HG03280 (cell line): ENCODE results near the gene LRRC3.

Source experiments
- ATAC-seq: cut with Tn5 transposase; IDR thresholded peaks from one replicate; pipeline ENCODE4 v1.9.1; 2021; ENCODE audit warnings: mild to moderate bottlenecking, moderate library complexity; ENCODE audit not compliant: unreplicated experiment

LRRC3 gene

DNA sequence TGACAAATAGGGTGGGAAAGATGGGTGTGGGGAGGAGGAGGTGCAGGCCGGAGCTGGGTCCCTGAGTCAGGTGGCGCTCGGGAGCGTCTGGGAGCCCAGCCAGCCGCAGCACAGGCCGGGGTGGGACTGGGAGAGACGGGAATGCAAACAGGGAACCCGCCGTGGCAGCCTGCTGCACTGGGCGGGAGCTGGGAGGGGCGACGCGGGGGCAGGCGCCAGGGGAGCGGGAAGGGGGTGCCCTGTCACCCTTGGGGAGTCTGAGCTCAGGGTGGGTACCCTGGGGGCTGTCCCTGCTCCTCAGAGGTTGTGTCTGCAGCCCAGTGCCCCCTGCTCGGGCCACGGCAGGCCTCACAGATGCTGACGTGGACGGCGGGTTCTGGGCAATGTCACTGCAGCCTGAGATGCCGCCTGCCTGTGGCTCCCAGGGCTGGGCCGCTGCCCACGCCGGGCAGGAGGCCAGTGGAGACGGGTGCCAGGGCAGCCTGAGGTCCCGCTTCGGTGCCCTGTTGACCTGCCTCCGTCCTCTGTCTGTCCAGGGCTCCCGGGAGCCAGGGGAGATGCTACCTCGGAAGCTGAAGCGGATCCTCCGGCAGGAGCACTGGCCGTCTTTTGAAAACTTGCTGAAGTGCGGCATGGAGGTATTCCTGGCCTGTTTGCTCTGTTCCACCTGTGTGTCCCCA is 16.6 kb upstream of the LRRC3 start:
- ATAC-seq, result no peak

DNA sequence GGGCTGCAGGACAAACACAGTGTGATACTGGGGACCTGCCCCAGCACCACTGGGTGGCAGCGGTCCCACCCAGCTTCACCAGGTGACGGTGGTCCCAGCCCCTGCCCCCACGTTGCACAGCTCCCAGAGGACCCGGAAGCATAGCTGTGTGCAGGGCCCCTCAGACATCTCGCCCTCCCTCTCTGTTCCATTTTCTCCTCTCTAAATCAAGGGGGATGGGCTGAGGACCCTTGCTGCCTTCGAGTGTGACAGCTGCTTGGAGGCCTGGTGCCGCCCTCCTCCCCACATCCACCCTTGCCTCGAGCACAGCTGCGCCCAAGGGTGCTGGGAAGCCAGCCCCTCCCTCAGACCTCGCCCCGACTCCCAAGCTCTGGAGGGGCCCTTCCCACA is 16.1 kb upstream of the LRRC3 start:
- no peak for ATAC-seq

DNA sequence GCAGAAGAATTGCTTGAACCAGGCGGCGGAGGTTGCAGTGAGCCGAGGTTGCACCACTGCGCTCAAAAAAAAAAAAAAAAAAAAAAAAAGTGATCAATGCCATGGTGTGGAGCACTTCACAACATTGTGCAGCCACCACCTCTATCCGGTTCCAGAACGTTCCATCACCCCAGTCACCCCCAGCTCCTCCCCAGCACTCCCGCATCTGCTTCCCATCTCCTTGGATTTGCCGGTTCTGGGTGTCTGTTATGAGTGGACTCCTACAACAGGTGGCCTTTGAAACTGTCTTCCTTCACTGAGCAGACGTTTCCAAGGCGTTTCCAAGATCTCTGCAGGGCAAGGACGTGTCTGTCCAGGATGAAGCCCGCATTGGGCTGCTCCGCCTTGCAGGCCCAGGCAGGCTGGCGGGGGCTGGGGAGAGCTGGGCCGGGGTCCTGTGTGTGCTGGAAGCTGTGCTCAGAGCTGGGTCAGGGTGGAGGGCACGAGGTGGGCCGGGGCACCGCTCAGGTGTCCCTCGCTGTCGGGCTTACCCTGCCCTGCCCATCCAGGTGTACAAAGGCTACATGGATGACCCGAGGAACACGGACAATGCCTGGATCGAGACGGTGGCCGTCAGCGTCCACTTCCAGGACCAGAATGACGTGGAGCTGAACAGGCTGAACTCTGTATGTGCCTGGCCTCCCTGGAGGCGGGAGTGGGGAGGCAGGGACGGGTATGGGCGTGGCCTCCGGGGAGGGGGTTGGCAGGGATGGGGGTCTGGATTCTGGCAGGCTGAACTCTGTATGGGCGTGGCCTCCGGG is 14.9 kb upstream of the LRRC3 start:
- ATAC-seq, result no peak

DNA sequence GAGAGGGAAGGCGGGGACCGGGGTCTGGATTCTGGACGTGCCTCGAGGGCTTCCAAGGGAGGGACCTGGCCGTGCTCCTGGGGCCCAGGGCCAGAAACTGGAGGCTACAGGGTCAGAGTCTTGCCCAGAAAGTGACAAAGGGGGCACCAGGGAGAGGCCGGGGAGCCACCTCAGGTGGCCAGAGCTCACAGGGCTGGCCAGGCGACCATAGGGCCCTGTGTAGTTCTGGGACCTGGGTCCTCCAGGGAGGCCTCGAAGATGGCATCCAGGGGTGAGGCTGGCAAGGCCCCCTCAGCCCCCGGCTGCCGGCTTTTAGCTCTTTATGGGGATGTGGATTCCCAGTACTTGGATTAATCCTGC is 14.3 kb upstream of the LRRC3 start:
- ATAC-seq, result no peak

DNA sequence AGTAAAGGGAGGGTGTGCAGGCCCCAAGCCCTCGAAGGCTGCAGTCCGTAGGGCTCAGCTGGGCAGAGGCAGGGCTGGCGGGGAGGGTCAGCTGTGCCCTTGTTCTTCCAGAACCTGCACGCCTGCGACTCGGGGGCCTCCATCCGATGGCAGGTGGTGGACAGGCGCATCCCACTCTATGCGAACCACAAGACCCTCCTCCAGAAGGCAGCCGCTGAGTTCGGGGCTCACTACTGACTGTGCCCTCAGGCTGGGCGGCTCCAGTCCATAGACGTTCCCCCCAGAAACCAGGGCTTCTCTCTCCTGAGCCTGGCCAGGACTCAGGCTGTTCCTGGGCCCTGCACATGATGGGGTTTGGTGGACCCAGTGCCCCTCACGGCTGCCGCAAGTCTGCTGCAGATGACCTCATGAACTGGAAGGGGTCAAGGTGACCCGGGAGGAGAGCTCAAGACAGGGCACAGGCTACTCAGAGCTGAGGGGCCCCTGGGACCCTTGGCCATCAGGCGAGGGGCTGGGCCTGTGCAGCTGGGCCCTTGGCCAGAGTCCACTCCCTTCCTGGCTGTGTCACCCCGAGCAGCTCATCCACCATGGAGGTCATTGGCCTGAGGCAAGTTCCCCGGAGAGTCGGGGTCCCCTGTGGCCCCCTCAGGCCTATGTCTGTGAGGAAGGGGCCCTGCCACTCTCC is 13.6 kb upstream of the LRRC3 start:
- ATAC-seq, result no peak

DNA sequence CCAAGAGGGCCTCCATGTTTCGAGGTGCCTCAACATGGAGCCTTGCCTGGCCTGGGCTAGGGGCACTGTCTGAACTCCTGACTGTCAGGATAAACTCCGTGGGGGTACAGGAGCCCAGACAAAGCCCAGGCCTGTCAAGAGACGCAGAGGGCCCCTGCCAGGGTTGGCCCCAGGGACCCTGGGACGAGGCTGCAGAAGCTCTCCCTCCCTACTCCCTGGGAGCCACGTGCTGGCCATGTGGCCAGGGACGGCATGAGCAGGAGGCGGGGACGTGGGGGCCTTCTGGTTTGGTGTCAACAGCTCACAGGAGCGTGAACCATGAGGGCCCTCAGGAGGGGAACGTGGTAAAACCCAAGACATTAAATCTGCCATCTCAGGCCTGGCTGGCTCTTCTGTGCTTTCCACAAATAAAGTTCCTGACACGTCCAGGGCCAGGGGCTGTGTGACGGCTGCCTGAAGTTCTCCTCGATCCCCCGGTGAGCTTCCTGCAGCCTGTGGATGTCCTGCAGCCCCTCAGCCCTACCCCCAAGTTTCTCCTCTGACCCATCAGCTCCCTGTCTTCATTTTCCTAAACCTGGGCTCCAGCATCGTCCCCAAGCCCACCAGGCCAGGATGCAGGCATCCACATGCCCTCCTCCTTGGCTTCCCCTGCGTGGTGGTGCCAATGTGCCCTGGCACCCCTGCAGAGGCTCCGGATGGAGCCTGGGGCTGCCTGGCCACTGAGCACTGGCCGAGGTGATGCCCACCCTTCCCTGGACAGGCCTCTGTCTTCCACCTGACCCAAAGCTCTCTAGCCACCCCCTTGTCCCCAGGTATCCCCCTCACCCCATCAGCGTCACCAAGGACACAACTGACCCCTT is 12.8 kb upstream of the LRRC3 start:
- no peak for ATAC-seq

DNA sequence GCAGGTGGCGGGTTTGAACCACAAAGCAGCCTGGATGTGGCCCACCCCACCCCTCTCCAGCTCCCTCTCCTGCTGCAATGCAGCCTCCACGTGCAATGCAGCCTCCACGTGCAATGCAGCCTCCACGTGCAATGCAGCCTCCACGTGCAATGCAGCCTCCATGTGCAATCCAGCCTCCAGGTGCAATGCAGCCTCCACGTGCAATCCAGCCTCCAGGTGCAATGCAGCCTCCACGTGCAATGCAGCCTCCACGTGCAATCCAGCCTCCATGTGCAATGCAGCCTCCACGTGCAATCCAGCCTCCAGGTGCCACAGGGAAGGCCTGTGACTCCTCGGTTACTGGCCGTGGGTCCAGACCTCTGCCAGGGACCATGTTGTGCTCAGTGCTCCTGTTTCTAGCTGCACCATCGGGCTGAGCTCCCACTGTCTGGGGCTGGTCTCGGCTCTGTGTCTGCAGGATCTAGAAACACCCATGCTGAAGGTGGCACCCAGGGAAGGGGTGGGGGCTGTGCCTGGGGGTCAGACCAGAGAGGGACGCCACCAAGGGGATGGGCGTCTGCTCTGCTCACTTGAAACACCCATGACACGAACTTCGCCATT is 11.9 kb upstream of the LRRC3 start:
- no peak for ATAC-seq

DNA sequence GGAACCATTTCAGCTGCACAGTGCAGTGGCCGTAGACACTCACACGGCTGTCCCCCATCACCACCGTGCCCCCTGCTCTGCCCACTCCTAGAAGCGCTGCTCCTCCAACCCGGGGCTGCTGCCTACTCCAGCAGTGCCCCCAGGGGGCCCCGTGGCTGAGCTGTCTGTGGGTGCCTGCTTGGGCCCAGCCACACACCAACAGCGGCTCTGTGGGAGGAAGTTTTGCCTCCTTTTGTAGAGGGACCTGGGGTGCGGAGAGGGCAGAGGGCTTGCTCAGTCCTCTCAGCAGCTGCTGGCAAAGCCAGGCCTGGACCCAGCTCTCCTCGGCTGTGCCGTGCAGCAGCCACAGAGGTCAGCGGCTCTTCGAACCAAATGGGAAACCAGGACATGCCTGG is 11.4 kb upstream of the LRRC3 start:
- no peak for ATAC-seq

DNA sequence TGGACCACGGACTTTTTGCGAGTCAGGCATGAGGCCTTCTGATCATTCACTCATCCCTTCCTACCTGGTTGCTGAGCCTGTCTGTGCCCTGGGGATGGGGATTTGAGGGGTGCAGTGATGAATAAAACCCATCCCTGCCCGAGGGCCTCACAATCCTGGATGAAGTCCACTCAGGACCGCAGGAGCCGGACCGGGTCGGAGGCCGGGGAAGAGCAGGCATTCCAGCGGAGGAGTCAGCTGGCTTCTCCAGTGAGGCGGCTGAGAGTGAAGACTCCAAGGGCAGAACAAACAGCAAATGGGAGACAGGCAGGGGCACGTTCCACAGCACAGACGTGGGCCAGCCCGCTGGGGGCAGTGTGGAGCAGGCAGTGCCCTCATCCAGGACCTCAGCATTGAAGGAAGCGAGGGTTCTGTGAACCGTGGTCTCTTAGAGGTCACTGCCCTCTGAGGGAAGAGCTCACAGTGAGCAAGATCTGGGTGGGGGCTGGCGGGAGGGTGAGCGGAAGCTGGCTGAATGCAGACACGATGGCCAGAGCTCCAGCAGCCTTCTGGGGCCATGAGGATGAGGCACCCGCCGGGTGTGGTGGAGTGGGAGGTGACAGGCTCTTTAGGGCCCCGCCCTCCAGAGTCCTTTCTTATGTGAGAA is 10.9 kb upstream of the LRRC3 start:
- ATAC-seq, result no peak

DNA sequence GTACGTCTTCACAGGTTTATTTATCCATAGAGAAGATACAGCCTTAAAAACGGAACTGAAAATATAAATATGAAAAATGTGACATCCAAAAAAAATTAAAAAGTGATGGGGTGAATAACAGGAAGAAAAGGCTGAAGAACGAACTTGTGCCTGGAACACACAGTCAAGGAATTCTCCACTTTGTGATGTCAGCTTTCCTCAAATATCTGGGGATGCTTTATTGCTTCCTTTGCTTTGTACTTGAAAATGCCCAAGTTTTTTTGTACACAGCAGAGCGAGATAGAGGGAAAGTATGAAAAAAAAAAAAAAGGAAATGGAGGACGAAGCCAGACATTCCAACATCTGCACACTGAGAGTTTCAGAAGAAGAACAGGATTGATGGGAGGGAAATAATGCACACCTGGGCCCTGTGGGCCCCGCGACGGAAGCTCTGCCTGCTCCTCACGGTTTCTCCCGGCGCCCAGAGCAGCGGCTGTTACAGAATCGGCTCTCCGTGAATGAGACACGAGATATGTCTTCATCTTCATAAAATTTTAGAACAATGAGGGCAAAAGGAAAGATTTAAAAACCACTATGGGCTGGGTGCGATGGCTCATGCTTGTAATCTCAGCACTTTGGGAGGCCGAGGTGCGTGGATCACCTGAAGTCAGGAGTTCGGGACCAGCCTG is 10.0 kb upstream of the LRRC3 start:
- ATAC-seq, result no peak

DNA sequence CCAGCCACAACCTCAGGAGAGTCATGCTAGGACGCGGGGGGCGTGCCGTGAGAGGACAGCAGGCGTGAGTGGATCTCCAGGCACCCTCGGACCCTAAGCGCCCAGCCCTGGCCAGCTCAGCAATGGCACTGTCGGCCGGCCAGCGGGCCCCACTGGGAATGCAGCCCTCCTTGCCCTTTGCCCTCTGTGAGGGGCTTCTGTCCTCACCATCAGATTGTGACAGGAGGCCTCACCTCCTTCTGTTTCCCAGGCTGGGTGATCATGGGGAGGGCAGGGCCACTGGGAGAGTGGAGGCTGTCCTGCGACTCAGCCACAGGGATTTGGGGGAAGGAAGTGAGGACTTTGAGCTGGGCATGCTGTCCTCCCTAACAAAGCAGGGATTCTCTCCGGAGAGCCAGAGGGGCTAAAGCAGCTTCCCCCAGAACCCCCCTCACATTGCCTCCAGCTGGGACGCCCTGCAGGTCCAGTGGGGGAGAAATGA is 6.6 kb upstream of the LRRC3 start:
- ATAC-seq, result no peak

DNA sequence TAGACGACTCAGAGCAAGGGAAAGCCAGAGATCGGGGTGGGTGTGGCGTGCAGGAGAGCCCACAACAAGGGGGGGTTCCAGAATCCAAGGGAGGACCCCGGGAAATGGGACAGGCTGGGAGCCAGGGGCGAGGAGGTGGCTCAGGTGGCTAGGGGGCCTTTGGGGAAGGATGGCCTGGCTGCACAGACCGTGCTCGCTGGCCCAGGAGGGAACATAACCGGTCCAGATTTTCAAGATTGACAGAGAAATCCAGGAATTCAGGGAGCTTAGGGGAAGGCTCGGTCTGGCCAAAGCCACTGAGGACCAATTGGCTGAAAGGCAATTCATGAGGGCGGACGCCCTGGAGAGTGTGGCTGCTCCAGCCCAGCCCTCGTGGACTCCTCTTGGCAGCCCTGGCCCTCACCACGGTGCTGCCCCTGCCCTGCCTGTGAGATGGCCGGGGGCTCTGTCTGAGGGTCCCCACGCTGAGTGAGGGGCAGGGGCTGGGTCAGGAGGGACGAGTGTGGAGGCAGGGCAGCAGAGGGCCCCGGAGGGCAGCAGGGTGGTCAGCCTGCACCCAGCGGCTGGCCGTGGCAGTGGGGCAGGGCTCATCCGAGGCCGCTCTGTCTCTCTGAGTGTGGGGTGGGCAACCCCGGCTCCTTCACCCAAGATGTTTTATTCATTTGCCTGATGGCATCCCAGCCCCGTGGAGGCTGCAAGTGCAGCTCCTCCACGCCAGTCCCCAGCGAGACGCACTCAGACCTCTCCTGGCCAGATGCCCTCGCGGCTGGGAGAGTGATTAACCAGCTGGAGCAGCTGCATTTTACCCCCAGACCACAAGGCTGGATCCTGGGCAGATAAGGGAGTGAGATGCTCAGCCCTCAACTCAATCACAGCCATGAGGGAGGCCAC is 5.6 kb upstream of the LRRC3 start:
- ATAC-seq, result no peak

DNA sequence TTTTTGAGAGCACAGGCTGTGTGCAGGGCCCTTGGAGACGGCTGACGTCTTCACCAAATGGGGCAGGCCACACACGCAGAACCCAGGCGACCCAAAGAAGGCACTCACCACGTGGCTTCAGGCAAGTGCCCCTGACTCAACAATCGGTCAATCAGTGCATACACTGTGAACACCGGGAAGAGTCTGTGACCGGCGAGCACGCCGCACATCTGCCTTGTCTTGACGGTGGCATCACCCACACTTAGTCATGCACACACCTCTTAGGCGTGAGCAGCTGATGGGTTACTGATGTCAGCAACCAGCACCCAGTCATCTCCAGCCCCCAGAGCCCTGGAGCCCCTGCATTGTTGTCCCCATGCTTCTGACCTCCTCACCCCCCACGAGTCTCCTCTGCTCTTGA is 4.9 kb upstream of the LRRC3 start:
- ATAC-seq, result no peak

DNA sequence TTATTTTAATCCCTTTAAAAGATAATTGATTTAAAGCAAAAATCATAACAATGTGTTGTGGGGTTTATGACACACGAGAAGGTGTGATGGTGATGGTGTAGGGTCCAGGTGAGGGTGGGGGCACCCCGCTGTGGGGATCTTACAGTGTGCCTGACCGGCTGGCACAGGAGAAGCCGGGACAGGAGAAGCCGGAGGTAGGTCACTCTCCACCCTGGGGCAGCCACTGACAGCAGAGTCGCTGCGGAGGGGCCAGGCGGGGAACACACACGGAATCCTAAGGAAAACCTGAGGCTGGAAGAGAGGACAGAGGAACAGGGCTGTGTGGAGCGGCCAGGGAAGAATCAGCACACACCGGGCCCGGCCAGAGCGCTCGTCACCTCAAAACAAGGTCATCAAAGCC is 4.3 kb upstream of the LRRC3 start:
- ATAC-seq, result no peak

DNA sequence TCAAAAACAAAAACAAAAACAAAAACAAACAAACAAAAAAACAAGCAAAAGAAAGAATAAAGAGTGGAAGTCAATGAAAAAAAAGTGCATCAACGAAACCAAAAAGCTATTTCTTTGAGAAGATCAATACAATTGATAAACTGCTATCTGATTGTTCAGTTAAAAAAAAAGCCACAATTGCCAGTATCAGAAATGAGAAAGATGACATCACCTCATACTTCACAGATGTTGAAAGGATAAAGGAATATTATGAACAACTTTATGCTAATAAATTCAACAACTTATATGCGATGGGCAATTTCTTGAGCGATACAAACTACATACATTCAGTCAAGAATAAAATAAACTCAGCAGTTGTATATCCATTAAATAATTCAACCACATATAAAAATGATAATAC is 2.2 kb upstream of the LRRC3 start:
- no peak for ATAC-seq

DNA sequence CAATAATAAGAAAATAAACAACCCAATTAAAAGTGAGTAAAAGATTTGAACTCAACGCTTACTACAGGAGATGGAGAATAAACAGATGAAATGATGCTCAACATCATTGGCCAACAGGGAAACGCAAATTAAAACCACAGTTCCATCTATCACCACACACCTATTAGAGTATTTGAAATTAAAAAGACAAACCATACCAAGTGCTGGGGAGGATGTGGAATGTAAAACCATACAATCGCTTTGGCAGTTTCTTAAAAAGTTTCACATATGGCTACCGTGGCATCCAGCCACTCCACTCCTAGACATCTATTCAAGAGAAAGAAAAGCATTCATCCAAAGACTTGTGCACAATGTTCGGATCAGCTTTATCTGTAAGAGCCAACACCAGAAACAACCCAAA is 1.3 kb upstream of the LRRC3 start:
- no peak for ATAC-seq

DNA sequence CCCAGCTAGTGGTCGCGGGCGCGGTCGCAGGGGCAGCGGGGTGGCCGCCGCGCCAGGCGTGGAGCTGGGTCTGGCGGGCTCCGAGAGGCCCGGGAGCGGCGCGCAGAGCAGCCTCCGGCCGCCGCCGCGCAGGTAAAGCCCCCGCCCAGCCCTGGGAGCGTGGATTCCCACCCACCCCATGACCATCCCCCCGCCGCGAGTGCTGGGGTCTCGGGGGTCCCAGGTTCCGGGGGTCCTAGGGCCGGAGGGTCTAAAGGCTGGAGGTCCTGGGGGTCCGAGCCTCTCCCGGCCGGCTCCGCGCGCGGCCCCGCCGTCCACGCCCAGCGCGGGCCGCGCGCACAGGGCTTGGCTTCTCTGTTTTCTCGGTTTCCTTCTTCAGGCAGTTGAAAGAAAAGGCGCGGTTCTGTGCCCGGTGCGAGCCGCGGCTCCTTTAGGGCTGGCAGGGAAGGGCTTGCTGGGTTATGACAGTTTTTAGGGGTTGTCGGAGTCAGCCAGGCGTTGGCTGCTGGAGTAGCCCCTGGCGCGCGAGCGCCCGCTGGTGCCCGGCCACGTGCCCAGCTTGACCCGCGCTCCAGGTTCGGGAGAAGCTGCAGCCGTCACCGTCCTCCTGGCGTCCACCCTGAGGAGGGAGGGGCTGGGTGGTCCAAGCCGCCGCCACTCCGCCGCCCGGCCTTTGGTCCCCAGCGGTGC is 359 bp downstream of the LRRC3 start:
- ATAC-seq, result no peak
